Fibroblast of lung (primary cell): ENCODE results near the gene PTPN22.

ENCODE experiments used
- EZH2 ChIP-seq: IDR thresholded peaks from 2 replicates; pipeline ENCODE4 v1.5.1; 2012; ENCODE audit warnings: low read length, control low read depth, mild to moderate bottlenecking; ENCODE audit errors: missing control alignments
- TF ChIP-seq, protein P1 (sequence below), 2 donors: IDR thresholded peaks in 1 of 2; conservative IDR thresholded peaks in 1 of 2; 1 replicate in 1 of 2; 2 replicates in 1 of 2; pipeline ENCODE4 v1.5.1; 2011 to 2012; ENCODE audit warnings: low read length in 2 of 2, control low read depth in 1 of 2, inconsistent platforms in 1 of 2, low read depth in 1 of 2, mild to moderate bottlenecking in 1 of 2

DNA sequence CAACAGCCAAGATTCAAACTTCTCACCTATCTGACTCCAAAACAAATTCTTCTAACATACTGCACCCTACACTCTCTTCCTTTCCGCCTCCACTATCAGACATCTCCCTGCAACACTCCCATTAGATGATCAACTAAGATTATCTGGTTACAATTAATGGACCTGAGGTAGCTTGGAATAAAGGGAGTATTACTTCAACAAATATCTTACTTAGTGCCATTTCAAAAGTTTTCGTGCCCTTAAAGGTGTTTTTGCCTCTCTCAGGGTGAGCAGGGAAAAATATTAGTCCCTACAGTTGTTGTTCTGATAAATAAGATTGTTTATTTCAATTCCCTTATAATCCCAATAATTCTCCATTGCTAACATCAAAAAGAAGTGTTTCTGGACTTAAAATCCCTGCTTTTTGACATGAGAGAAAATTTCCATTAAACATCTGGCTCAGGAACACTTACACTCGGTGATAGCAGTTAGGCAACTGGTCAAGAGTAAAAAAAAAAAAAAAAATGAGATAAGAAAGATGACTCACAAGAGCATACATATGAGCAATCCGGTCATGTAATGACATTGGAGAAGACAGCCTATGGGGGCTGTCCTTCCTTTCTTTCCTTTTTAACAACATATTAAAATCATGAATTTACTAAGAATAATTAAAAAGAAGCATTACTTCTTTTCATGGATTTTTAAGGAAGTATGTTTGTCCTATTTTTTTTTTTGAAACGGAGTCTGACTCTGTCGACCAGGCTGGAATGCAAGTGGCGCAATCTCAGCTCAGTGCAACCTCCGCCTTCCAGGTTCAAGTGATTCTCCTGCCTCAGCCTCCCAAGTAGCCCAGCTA lies 66.9 kb downstream of the PTPN22 start:
- TF ChIP-seq, protein P1, sequence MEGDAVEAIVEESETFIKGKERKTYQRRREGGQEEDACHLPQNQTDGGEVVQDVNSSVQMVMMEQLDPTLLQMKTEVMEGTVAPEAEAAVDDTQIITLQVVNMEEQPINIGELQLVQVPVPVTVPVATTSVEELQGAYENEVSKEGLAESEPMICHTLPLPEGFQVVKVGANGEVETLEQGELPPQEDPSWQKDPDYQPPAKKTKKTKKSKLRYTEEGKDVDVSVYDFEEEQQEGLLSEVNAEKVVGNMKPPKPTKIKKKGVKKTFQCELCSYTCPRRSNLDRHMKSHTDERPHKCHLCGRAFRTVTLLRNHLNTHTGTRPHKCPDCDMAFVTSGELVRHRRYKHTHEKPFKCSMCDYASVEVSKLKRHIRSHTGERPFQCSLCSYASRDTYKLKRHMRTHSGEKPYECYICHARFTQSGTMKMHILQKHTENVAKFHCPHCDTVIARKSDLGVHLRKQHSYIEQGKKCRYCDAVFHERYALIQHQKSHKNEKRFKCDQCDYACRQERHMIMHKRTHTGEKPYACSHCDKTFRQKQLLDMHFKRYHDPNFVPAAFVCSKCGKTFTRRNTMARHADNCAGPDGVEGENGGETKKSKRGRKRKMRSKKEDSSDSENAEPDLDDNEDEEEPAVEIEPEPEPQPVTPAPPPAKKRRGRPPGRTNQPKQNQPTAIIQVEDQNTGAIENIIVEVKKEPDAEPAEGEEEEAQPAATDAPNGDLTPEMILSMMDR (conservative IDR thresholded peaks at IDR 0.05 in 1 of 2, IDR thresholded peaks at IDR 0.05 in 1 of 2; ENCODE audit: low read depth in 1 of 2, low read length in 2 of 2): no peak
- TF ChIP-seq EZH2: no peak
